ACC112 (cell line): ENCODE results near the gene KRT75.

Source experiments
- H2AFZ ChIP-seq: fragments of 200-600 bp; sonication (generic); one replicate; pipeline ENCODE4 v1.6.0; 2017; ENCODE audit warnings: antibody characterized with exemption, low read length; ENCODE audit not compliant: unreplicated experiment
- H3K27ac ChIP-seq: fragments of 200-600 bp; sonication (generic); 2 replicates; pipeline ENCODE4 v1.5.1; 2014; ENCODE audit warnings: low read depth, mild to moderate bottlenecking, antibody characterized with exemption, low read length, moderate library complexity
- H3K27me3 ChIP-seq: fragments of 200-600 bp; sonication (generic); 2 replicates; pipeline ENCODE4 v1.6.1; 2014; ENCODE audit warnings: mild to moderate bottlenecking, antibody characterized with exemption, low read length, moderate library complexity, mixed read lengths; ENCODE audit not compliant: insufficient read depth
- H3K36me3 ChIP-seq: fragments of 200-600 bp; sonication (generic); 2 replicates; pipeline ENCODE4 v1.6.1; 2016; ENCODE audit warnings: mild to moderate bottlenecking, antibody characterized with exemption, low read length, moderate library complexity, mixed read lengths; ENCODE audit not compliant: insufficient read depth
- H3K4me1 ChIP-seq: fragments of 200-600 bp; sonication (generic); one replicate; pipeline ENCODE4 v1.6.1; 2016; ENCODE audit warnings: low read length, mixed read lengths; ENCODE audit not compliant: insufficient read depth, unreplicated experiment, control insufficient read depth
- H3K4me3 ChIP-seq: fragments of 200-600 bp; sonication (generic); 2 replicates; pipeline ENCODE4 v1.5.1; 2014; ENCODE audit warnings: mild to moderate bottlenecking, low read depth, low read length
- H3K79me2 ChIP-seq: fragments of 200-600 bp; sonication (generic); one replicate; pipeline ENCODE4 v1.6.0; 2016; ENCODE audit warnings: low read length; ENCODE audit not compliant: control insufficient read depth, unreplicated experiment, insufficient read depth

Gene KRT75

GRCh38 chr12:52434081-52434733 is at the start of gene KRT75:
Gene KRT75 (minus strand): TSS chr12:52434371. CDS start chr12:52434304, 67 bp downstream.
- Histone ChIP-seq H2AFZ (no peak within 1 kb of the TSS), H3K27ac (no peak within 1 kb of the TSS), H3K27me3 (peaks cover 31% of the 10 kb centered on the region), H3K4me3 (no peak within 1 kb of the TSS), H3K36me3 (no peaks in the 10 kb centered on the region), H3K4me1 (peaks cover 14% of the 10 kb centered on the region), H3K79me2 (no peaks in the 10 kb centered on the region)

- no peaks in the 10 kb centered on the region for H3K27me3 ChIP-seq
- H3K4me1 ChIP-seq, result no peaks in the 10 kb centered on the region
- no peaks in the 10 kb centered on the region for H3K36me3 ChIP-seq
Observed at GRCh38 chr12:52480073-52480472, 45.9 kb upstream of the KRT75 start.

DNA sequence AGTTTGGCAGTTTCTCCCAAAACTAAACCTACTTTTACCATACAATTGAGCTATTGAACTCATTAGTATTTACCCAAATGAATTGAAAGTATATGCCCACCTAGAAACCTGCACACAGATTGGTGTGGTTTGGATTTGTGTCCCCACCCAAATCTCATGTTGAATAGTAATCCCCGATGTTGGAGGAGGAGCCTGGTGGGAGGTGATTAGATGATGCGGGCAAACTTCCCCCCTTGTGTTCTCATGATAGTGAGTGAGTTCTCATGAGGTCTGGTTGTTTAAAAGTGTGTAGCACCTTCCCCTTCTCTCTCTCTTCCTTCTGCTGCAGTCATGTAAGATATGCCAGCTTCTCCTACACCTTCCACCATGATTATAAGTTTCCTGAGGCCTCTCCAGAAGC is 43.5 kb upstream of the KRT75 start:
- Histone ChIP-seq H3K27me3 (no peaks in the 10 kb centered on the region), H3K4me3 (no peak overlapping the region), H3K36me3 (no peaks in the 10 kb centered on the region), H3K27ac (no peak overlapping the region), H2AFZ (no peak overlapping the region), H3K79me2 (no peaks in the 10 kb centered on the region), H3K4me1 (no peaks in the 10 kb centered on the region)

More at GRCh38 chr12:52480073-52480472, 45.9 kb upstream of the KRT75 start:
- H3K4me3 ChIP-seq, result no peak overlapping the region
- no peak overlapping the region for H2AFZ ChIP-seq
- no peak overlapping the region for H3K27ac ChIP-seq
- H3K79me2 ChIP-seq, result no peaks in the 10 kb centered on the region

DNA sequence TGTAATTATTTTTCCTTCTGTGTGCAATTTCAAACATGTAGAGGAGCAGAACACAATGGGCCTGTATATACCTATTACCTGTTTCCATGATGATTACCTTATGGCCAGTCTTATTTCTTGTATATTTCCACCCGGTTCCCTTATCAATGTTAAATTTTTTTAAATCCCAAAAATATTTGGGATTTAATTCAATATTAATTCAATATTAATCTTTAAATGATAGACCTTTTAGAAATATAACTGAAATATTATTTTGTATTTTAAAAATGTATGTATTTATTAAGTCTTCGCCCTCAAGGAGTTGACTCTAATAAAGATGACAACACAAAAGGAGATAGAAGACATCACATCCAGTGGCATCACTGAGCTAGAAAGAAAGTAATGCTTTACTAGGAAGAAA is 40.0 kb upstream of the KRT75 start:
- H3K4me1 ChIP-seq, result no peaks in the 10 kb centered on the region
- no peaks in the 10 kb centered on the region for H3K36me3 ChIP-seq
- H3K27ac ChIP-seq, result no peak overlapping the region
- H3K79me2 ChIP-seq, result no peaks in the 10 kb centered on the region
- no peak overlapping the region for H3K4me3 ChIP-seq
- H2AFZ ChIP-seq, result no peak overlapping the region
- no peaks in the 10 kb centered on the region for H3K27me3 ChIP-seq

- no peaks in the 10 kb centered on the region for H3K27me3 ChIP-seq
- H3K79me2 ChIP-seq, result no peaks in the 10 kb centered on the region
- no peak within 1 kb of the TSS for H3K4me3 ChIP-seq
- no peak within 1 kb of the TSS for H2AFZ ChIP-seq
- H3K4me1 ChIP-seq, result no peaks in the 10 kb centered on the region
- H3K36me3 ChIP-seq, result no peaks in the 10 kb centered on the region
- no peak within 1 kb of the TSS for H3K27ac ChIP-seq
Observed at GRCh38 chr12:52473768-52474167, 39.6 kb upstream of the KRT75 start, which contains the start of gene KRT6C. Gene KRT6C (minus strand): TSS chr12:52473805. CDS start chr12:52473737, 68 bp downstream.

DNA sequence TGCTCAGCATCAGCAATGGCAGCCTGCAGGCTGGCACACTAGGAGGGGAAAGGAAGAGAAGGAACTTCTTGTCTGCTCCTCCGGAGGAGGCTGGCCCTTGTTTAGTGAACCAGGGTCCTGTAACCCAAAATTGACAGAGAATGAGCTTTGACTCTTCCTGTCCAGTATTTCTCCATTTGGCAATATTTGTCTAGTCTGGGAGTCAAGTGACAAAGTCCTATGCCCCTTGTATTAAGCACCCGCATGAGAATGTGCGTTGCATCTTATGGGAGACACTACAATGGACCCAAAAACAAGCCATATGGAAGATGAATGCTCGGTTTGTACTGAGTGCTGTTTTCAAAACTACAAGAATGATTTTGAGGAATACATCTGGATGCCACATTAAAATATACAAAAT is 35.7 kb upstream of the KRT75 start:
- H3K4me1 ChIP-seq, result no peaks in the 10 kb centered on the region
- no peaks in the 10 kb centered on the region for H3K27me3 ChIP-seq
- H3K4me3 ChIP-seq, result no peak overlapping the region
- H2AFZ ChIP-seq, result no peak overlapping the region
- no peak overlapping the region for H3K27ac ChIP-seq
- H3K36me3 ChIP-seq, result no peaks in the 10 kb centered on the region
- H3K79me2 ChIP-seq, result no peaks in the 10 kb centered on the region

GRCh38 chr12:52464897-52465296 is 30.7 kb upstream of the KRT75 start:
- no peaks in the 10 kb centered on the region for H3K4me1 ChIP-seq
- no peaks in the 10 kb centered on the region for H3K79me2 ChIP-seq
- no peak overlapping the region for H3K27ac ChIP-seq
- no peaks in the 10 kb centered on the region for H3K36me3 ChIP-seq
- H3K4me3 ChIP-seq, result no peak overlapping the region
- H3K27me3 ChIP-seq, result no peaks in the 10 kb centered on the region
- H2AFZ ChIP-seq, result no peak overlapping the region

- Histone ChIP-seq H3K4me3 (no peak overlapping the region), H2AFZ (no peak overlapping the region), H3K27me3 (no peaks in the 10 kb centered on the region), H3K4me1 (no peaks in the 10 kb centered on the region), H3K27ac (no peak overlapping the region), H3K79me2 (no peaks in the 10 kb centered on the region), H3K36me3 (no peaks in the 10 kb centered on the region)
Observed at GRCh38 chr12:52461693-52462092, 27.5 kb upstream of the KRT75 start.

GRCh38 chr12:52458861-52459260 is 24.7 kb upstream of the KRT75 start:
- no peaks in the 10 kb centered on the region for H3K27me3 ChIP-seq
- H3K79me2 ChIP-seq, result no peaks in the 10 kb centered on the region

DNA sequence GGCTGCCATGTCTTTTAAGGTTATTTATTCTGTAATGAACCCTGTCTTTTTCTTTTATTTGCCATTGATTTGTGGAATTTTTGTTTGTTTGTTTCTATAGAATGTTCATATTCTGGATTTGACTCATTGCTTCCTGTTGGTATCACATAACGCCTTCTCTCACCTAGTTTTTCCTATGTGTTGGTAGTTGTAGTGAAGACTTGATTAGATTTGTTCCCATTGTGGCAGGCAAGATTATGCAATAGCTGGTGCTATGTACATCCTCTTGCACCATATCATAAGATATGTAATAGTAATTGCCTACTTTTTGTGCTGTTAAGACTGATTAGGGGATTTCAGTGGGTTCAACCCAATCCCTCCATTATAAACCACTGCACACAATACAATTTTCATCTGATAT is 21.6 kb upstream of the KRT75 start:
- Histone ChIP-seq H3K27ac (peak overlapping the region; percentile 6; the same call in 1 of the 2 replicates), H2AFZ (no peak overlapping the region), H3K4me1 (peaks cover 13% of the 10 kb centered on the region), H3K27me3 (no peaks in the 10 kb centered on the region), H3K4me3 (no peak overlapping the region), H3K36me3 (no peaks in the 10 kb centered on the region), H3K79me2 (no peaks in the 10 kb centered on the region)

More at GRCh38 chr12:52458861-52459260, 24.7 kb upstream of the KRT75 start:
- Histone ChIP-seq H3K36me3 (no peaks in the 10 kb centered on the region), H3K27ac (no peak overlapping the region), H2AFZ (no peak overlapping the region), H3K4me3 (no peak overlapping the region), H3K4me1 (peaks cover 13% of the 10 kb centered on the region)

DNA sequence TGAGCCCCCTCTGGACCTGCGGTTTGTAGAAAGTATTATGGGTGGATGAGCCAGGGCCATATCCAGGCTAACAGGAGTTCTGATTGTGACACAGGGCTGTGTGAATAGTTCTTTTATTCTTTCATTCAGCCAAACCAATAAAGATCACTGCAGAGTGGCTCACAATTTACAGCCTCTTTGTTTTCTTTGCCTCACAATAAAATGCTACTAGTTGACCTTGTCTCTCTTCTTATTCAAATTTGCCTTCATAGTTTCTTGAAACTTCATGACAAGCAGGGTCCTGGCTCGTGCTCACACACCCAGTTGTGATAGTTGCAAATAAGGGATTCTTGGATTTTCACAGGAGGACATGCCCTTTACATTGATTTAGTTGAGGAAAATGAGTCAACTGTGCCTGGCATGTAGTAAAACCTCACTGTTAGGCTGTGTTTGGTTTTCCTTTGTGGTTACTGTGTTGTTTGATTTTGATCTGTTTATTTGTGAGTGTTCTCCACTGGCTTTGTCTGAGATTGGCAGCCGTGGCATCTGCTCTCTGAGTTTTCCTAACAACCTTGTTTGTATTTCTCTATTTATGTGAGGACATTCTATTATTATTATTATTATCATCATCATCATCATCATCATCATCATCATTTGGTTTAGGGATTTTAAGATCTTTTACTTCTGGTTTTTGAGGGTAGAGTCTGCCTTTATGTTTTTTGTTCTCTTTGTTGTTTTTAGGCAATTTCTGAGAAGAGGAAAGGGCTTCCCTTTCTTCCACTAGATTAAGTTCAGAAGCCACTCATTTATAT is 20.4 kb upstream of the KRT75 start:
- Histone ChIP-seq H3K27ac (no peak overlapping the region), H3K4me1 (peaks cover 13% of the 10 kb centered on the region), H2AFZ (no peak overlapping the region), H3K36me3 (no peaks in the 10 kb centered on the region), H3K4me3 (no peak overlapping the region), H3K79me2 (no peaks in the 10 kb centered on the region), H3K27me3 (no peaks in the 10 kb centered on the region)
